Measurements from ENCODE around the gene SERPINB1. TPM values are rescaled to one million over a fixed set of nuclear protein-coding genes. Genes with fewer than 3 reads are reported as not detected.
A peak's percentile ranks its signal among the peaks of the same experiment; 100 is the strongest.

SERPINB1 gene
- total RNA-seq, 1 donor from 2014 or later: 61.6 TPM

GRCh38 chr6:2795956-2796355 lies 45.7 kb downstream of the SERPINB1 start:
- TF ChIP-seq CTCF (IDR thresholded peaks at IDR 0.05; ENCODE audit: unreplicated experiment): no peak
- H3K9me3 Mint-ChIP-seq (ENCODE audit: low read depth): no peaks in the 10 kb centered on the region
- H3K36me3 Mint-ChIP-seq (ENCODE audit: insufficient read depth): peaks cover 3% of the 10 kb centered on the region
- H3K27ac Mint-ChIP-seq: no peak overlapping the region
- no peak overlapping the region for H3K4me3 Mint-ChIP-seq (ENCODE audit: low read depth)
- H3K27me3 Mint-ChIP-seq: no peaks in the 10 kb centered on the region
- no peak for DNase-seq (ENCODE audit: low spot score, unreplicated experiment)
- H3K4me1 Mint-ChIP-seq (ENCODE audit: low read depth): peaks cover 15% of the 10 kb centered on the region

GRCh38 chr6:2795162-2795561 lies 46.5 kb downstream of the SERPINB1 start:
- Mint-ChIP-seq H3K27me3 (no peaks in the 10 kb centered on the region), H3K27ac (no peak overlapping the region), H3K4me3 (ENCODE audit: low read depth) (no peak overlapping the region), H3K9me3 (ENCODE audit: low read depth) (no peaks in the 10 kb centered on the region), H3K36me3 (ENCODE audit: insufficient read depth) (peaks cover 3% of the 10 kb centered on the region), H3K4me1 (ENCODE audit: low read depth) (peaks cover 15% of the 10 kb centered on the region)
- no peak for DNase-seq (ENCODE audit: low spot score, unreplicated experiment)
- TF ChIP-seq CTCF (IDR thresholded peaks at IDR 0.05; ENCODE audit: unreplicated experiment): no peak

- peak overlapping the region; percentile 12 for H3K27ac Mint-ChIP-seq
Measured at GRCh38 chr6:2794171-2794730, 47.4 kb downstream of the SERPINB1 start.

GRCh38 chr6:2793534-2794151 lies 48.0 kb downstream of the SERPINB1 start:
- H3K36me3 Mint-ChIP-seq (ENCODE audit: insufficient read depth): peaks cover 3% of the 10 kb centered on the region
- DNase-seq (ENCODE audit: low spot score, unreplicated experiment): no peak
- no peak for TF ChIP-seq CTCF (IDR thresholded peaks at IDR 0.05; ENCODE audit: unreplicated experiment)

More at GRCh38 chr6:2794171-2794730, 47.4 kb downstream of the SERPINB1 start:
- no peak for DNase-seq (ENCODE audit: low spot score, unreplicated experiment)
- Mint-ChIP-seq H3K4me1 (ENCODE audit: low read depth) (peaks cover 15% of the 10 kb centered on the region), H3K9me3 (ENCODE audit: low read depth) (no peaks in the 10 kb centered on the region), H3K4me3 (ENCODE audit: low read depth) (no peak overlapping the region), H3K36me3 (ENCODE audit: insufficient read depth) (peaks cover 3% of the 10 kb centered on the region), H3K27me3 (no peaks in the 10 kb centered on the region)
- no peak for TF ChIP-seq CTCF (IDR thresholded peaks at IDR 0.05; ENCODE audit: unreplicated experiment)

GRCh38 chr6:2792330-2793110 lies 49.1 kb downstream of the SERPINB1 start:
- no peak for TF ChIP-seq CTCF (IDR thresholded peaks at IDR 0.05; ENCODE audit: unreplicated experiment)
- Mint-ChIP-seq H3K27ac (no peak overlapping the region), H3K9me3 (ENCODE audit: low read depth) (no peaks in the 10 kb centered on the region)

More at GRCh38 chr6:2793534-2794151, 48.0 kb downstream of the SERPINB1 start:
- Mint-ChIP-seq H3K27ac (no peak overlapping the region), H3K9me3 (ENCODE audit: low read depth) (no peaks in the 10 kb centered on the region), H3K4me3 (ENCODE audit: low read depth) (no peak overlapping the region), H3K4me1 (ENCODE audit: low read depth) (peaks cover 15% of the 10 kb centered on the region), H3K27me3 (no peaks in the 10 kb centered on the region)

More at GRCh38 chr6:2792330-2793110, 49.1 kb downstream of the SERPINB1 start:
- Mint-ChIP-seq H3K4me1 (ENCODE audit: low read depth) (peaks cover 6% of the 10 kb centered on the region), H3K36me3 (ENCODE audit: insufficient read depth) (peaks cover 7% of the 10 kb centered on the region), H3K27me3 (no peaks in the 10 kb centered on the region), H3K4me3 (ENCODE audit: low read depth) (no peak overlapping the region)
- DNase-seq (ENCODE audit: low spot score, unreplicated experiment): no peak

Measured in progenitor cell of endocrine pancreas (in vitro differentiated cells).